Activated T-cell treated with anti-CD3 and anti-CD28 coated beads for 4 hours (primary cell): ENCODE data around the gene PCGF3.

Source experiments
- DNase-seq: peaks from one replicate; pipeline ENCODE4 v3.0.0-alpha.2; 2020

The PCGF3 gene

GRCh38 chr4:786074-786741, 80.6 kb downstream of the PCGF3 start:
- no peak for DNase-seq

GRCh38 chr4:786861-787300, 81.2 kb downstream of the PCGF3 start:
- DNase-seq: no peak

GRCh38 chr4:787561-787981, 81.9 kb downstream of the PCGF3 start:
- no peak for DNase-seq

- no peak for DNase-seq
These were observed 82.5 kb downstream of the PCGF3 start for GRCh38 chr4:788006-788635.

GRCh38 chr4:788636-789297, 83.1 kb downstream of the PCGF3 start:
- DNase-seq: no peak

GRCh38 chr4:789571-790465, 84.2 kb downstream of the PCGF3 start:
- DNase-seq: no peak

- DNase-seq: no peak
These were observed 84.8 kb downstream of the PCGF3 start for GRCh38 chr4:790466-790820.

GRCh38 chr4:791252-791897, 85.7 kb downstream of the PCGF3 start:
- no peak for DNase-seq

- no peak for DNase-seq
These were observed 86.4 kb downstream of the PCGF3 start for GRCh38 chr4:791898-792625.

- no peak for DNase-seq
These were observed 87.0 kb downstream of the PCGF3 start for GRCh38 chr4:792626-793092.

- DNase-seq: no peak
These were observed 87.6 kb downstream of the PCGF3 start for GRCh38 chr4:793093-793861.

GRCh38 chr4:793941-794621, 88.4 kb downstream of the PCGF3 start:
- DNase-seq: no peak

- DNase-seq: no peak
These were observed 89.5 kb downstream of the PCGF3 start for GRCh38 chr4:794900-795725.

GRCh38 chr4:795726-796119, 90.1 kb downstream of the PCGF3 start:
- no peak for DNase-seq

- no peak for DNase-seq
These were observed 90.6 kb downstream of the PCGF3 start for GRCh38 chr4:796206-796605.

GRCh38 chr4:797066-797465, 91.4 kb downstream of the PCGF3 start:
- no peak for DNase-seq

- DNase-seq: no peak
These were observed 95.9 kb downstream of the PCGF3 start for GRCh38 chr4:801436-802124.

GRCh38 chr4:803884-804283, 98.3 kb downstream of the PCGF3 start:
- no peak for DNase-seq

GRCh38 chr4:804804-805203, 99.2 kb downstream of the PCGF3 start:
- DNase-seq: no peak
